Measurements from ENCODE around the gene RRAGD.

RRAGD gene

DNA sequence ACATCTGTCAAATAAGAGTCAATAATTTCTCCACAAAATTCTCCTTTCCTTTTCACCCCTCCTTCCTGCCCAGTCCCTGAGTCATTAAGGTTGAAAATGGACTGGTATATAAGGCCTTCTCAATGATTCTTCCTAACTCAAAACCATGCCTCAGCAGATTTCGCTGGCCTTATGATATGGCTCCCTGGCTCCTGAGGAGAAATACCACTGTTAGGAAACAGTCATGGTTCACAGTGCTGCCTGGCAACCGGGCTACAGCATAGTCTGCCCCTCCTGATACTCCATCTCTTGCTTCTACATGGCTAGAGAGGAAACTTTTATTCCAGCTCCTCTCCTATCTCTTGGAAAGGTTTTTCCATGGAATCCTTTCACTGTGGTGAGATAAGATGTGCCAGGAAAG is 64.2 kb downstream of the RRAGD start:
- Histone ChIP-seq H3K4me1 (ENCODE audit: control insufficient read depth, low read depth, low read length) (peaks cover 10% of the 10 kb centered on the region), H3K4ac (ENCODE audit: low read depth, low read length) (peak overlapping the region; percentile 72), H4K5ac (ENCODE audit: low read length) (no peak overlapping the region), H3K27ac (ENCODE audit: low read depth, low read length) (peak overlapping the region; percentile 59), H2BK15ac (replicated peaks; ENCODE audit: low read depth) (no peak overlapping the region), H3K79me1 (ENCODE audit: low read length) (peaks cover 10% of the 10 kb centered on the region), H2AK5ac (ENCODE audit: low read length) (no peak overlapping the region), H3K79me2 (ENCODE audit: control insufficient read depth, insufficient read depth, low read length) (peaks cover 33% of the 10 kb centered on the region), H4K8ac (ENCODE audit: low read depth, low read length) (no peak overlapping the region), H3K4me3 (ENCODE audit: low read length) (no peak overlapping the region), H3K56ac (ENCODE audit: low read length) (peak overlapping the region; percentile 11), H3K23ac (ENCODE audit: low read length) (no peak overlapping the region), H3K36me3 (ENCODE audit: control insufficient read depth, insufficient read depth, low read length) (no peaks in the 10 kb centered on the region), H2BK120ac (ENCODE audit: low read depth, low read length) (no peak overlapping the region), H2BK5ac (ENCODE audit: low read length) (no peak overlapping the region), H3K9ac (ENCODE audit: low read length) (no peak overlapping the region), H3K18ac (ENCODE audit: low read length) (peak overlapping the region; percentile 28), H3K27me3 (ENCODE audit: insufficient read depth, low read length, poor library complexity) (no peaks in the 10 kb centered on the region), H3K4me2 (ENCODE audit: low read length) (no peak overlapping the region)
- no CpG with 5 or more reads among the region's 2 CpGs for WGBS (ENCODE audit: extremely low coverage, insufficient coverage, low lambda C conversion rate)
- no peak for DNase-seq

DNA sequence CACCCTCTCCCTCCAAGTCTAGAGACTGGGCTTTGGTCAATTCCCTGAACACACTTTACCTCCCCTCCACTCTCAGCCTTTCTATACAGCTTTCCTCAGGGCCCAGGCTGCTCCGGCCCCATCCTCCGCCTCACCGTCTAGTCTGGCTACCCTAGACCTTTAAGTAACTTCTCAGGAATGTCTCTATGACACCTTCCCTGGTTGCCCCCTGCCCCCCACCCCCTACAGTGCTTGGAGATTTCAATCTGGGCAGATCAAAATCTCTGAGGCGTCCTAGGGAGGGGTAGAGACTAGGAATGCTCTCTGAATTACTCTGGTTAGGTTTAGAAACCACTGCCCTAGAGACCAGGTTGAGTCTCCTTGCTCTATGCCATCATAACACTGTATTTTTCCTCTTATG is 65.6 kb downstream of the RRAGD start:
- peak; percentile 93 for DNase-seq
- peak overlapping the region; percentile 22 for H3K27ac ChIP-seq (ENCODE audit: low read depth, low read length)
- H2BK120ac ChIP-seq (ENCODE audit: low read depth, low read length), result peak overlapping the region; percentile 23
- H3K23ac ChIP-seq (ENCODE audit: low read length), result no peak overlapping the region
- WGBS (ENCODE audit: extremely low coverage, insufficient coverage, low lambda C conversion rate), result no CpG with 5 or more reads among the region's 4 CpGs
- no peak overlapping the region for H3K56ac ChIP-seq (ENCODE audit: low read length)
- H3K36me3 ChIP-seq (ENCODE audit: control insufficient read depth, insufficient read depth, low read length), result no peaks in the 10 kb centered on the region
- no peak overlapping the region for H3K4me3 ChIP-seq (ENCODE audit: low read length)
- no peak overlapping the region for H2AK5ac ChIP-seq (ENCODE audit: low read length)
- no peak overlapping the region for H2BK5ac ChIP-seq (ENCODE audit: low read length)
- H4K5ac ChIP-seq (ENCODE audit: low read length), result no peak overlapping the region
- peaks cover 10% of the 10 kb centered on the region for H3K4me1 ChIP-seq (ENCODE audit: control insufficient read depth, low read depth, low read length)
- no peak overlapping the region for H3K9ac ChIP-seq (ENCODE audit: low read length)
- no peak overlapping the region for H3K18ac ChIP-seq (ENCODE audit: low read length)
- H3K27me3 ChIP-seq (ENCODE audit: insufficient read depth, low read length, poor library complexity), result no peaks in the 10 kb centered on the region
- H3K79me2 ChIP-seq (ENCODE audit: control insufficient read depth, insufficient read depth, low read length), result peaks cover 28% of the 10 kb centered on the region
- peaks cover 10% of the 10 kb centered on the region for H3K79me1 ChIP-seq (ENCODE audit: low read length)
- H3K4me2 ChIP-seq (ENCODE audit: low read length), result no peak overlapping the region
- H2BK15ac ChIP-seq (replicated peaks; ENCODE audit: low read depth), result no peak overlapping the region
- H4K8ac ChIP-seq (ENCODE audit: low read depth, low read length), result no peak overlapping the region
- no peak overlapping the region for H3K4ac ChIP-seq (ENCODE audit: low read depth, low read length)

DNA sequence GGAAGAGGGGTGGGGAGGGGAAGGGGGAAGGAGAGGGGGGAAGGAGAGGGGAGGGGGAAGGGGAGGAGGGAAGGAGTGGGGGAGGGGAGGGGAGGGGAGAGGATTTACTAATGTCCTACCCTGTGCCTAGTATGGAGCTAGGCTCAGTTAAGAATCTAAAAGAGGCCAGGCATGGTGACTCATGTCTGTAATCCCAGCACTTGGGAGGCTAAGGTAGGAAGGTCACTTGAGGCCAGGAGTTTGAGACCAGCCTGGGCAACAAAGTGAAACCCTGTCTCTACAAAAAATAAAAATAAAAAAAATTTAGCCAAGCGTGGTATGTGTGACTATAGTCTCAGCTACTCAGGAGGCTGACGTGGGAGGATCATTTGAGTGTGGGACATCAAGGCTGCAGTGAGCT is 72.5 kb downstream of the RRAGD start:
- Histone ChIP-seq H3K27me3 (ENCODE audit: insufficient read depth, low read length, poor library complexity) (no peaks in the 10 kb centered on the region), H3K4me1 (ENCODE audit: control insufficient read depth, low read depth, low read length) (peaks cover 2% of the 10 kb centered on the region), H3K23ac (ENCODE audit: low read length) (no peak overlapping the region), H3K36me3 (ENCODE audit: control insufficient read depth, insufficient read depth, low read length) (no peaks in the 10 kb centered on the region), H2BK5ac (ENCODE audit: low read length) (no peak overlapping the region), H3K9ac (ENCODE audit: low read length) (no peak overlapping the region), H3K79me1 (ENCODE audit: low read length) (peaks cover 4% of the 10 kb centered on the region), H2BK15ac (replicated peaks; ENCODE audit: low read depth) (no peak overlapping the region), H3K4me2 (ENCODE audit: low read length) (no peak overlapping the region), H2AK5ac (ENCODE audit: low read length) (no peak overlapping the region), H4K8ac (ENCODE audit: low read depth, low read length) (no peak overlapping the region), H3K56ac (ENCODE audit: low read length) (no peak overlapping the region), H3K4me3 (ENCODE audit: low read length) (no peak overlapping the region), H2BK120ac (ENCODE audit: low read depth, low read length) (no peak overlapping the region), H3K18ac (ENCODE audit: low read length) (no peak overlapping the region), H3K27ac (ENCODE audit: low read depth, low read length) (no peak overlapping the region), H3K4ac (ENCODE audit: low read depth, low read length) (no peak overlapping the region), H4K5ac (ENCODE audit: low read length) (no peak overlapping the region), H3K79me2 (ENCODE audit: control insufficient read depth, insufficient read depth, low read length) (peaks cover 4% of the 10 kb centered on the region)
- WGBS (ENCODE audit: extremely low coverage, insufficient coverage, low lambda C conversion rate), result no CpG with 5 or more reads among the region's 2 CpGs
- DNase-seq, result peak; percentile 78

GRCh38 chr6:89335164-89335563 is 76.9 kb downstream of the RRAGD start:
- no peak overlapping the region for H2BK5ac ChIP-seq (ENCODE audit: low read length)
- no peak overlapping the region for H3K27ac ChIP-seq (ENCODE audit: low read depth, low read length)
- H3K9ac ChIP-seq (ENCODE audit: low read length), result no peak overlapping the region
- no peaks in the 10 kb centered on the region for H3K79me1 ChIP-seq (ENCODE audit: low read length)
- DNase-seq, result no peak
- no peak overlapping the region for H3K23ac ChIP-seq (ENCODE audit: low read length)
- no peak overlapping the region for H3K18ac ChIP-seq (ENCODE audit: low read length)
- H3K79me2 ChIP-seq (ENCODE audit: control insufficient read depth, insufficient read depth, low read length), result no peaks in the 10 kb centered on the region
- H3K56ac ChIP-seq (ENCODE audit: low read length), result no peak overlapping the region
- no peak overlapping the region for H2BK120ac ChIP-seq (ENCODE audit: low read depth, low read length)
- no peak overlapping the region for H2BK15ac ChIP-seq (replicated peaks; ENCODE audit: low read depth)
- H4K8ac ChIP-seq (ENCODE audit: low read depth, low read length), result no peak overlapping the region
- no peak overlapping the region for H3K4me3 ChIP-seq (ENCODE audit: low read length)
- H4K5ac ChIP-seq (ENCODE audit: low read length), result no peak overlapping the region
- H3K36me3 ChIP-seq (ENCODE audit: control insufficient read depth, insufficient read depth, low read length), result no peaks in the 10 kb centered on the region
- WGBS (ENCODE audit: extremely low coverage, insufficient coverage, low lambda C conversion rate), result no CpG with 5 or more reads among the region's 3 CpGs
- H3K4me1 ChIP-seq (ENCODE audit: control insufficient read depth, low read depth, low read length), result no peaks in the 10 kb centered on the region
- no peaks in the 10 kb centered on the region for H3K27me3 ChIP-seq (ENCODE audit: insufficient read depth, low read length, poor library complexity)
- H3K4ac ChIP-seq (ENCODE audit: low read depth, low read length), result no peak overlapping the region
- H2AK5ac ChIP-seq (ENCODE audit: low read length), result no peak overlapping the region
- no peak overlapping the region for H3K4me2 ChIP-seq (ENCODE audit: low read length)

GRCh38 chr6:89330910-89331309 is 81.2 kb downstream of the RRAGD start:
- Histone ChIP-seq H2AK5ac (ENCODE audit: low read length) (no peak overlapping the region), H3K27me3 (ENCODE audit: insufficient read depth, low read length, poor library complexity) (no peaks in the 10 kb centered on the region), H4K8ac (ENCODE audit: low read depth, low read length) (no peak overlapping the region), H3K23ac (ENCODE audit: low read length) (no peak overlapping the region), H3K18ac (ENCODE audit: low read length) (no peak overlapping the region), H2BK5ac (ENCODE audit: low read length) (no peak overlapping the region), H3K27ac (ENCODE audit: low read depth, low read length) (no peak overlapping the region), H3K56ac (ENCODE audit: low read length) (no peak overlapping the region), H2BK15ac (replicated peaks; ENCODE audit: low read depth) (no peak overlapping the region), H3K4me1 (ENCODE audit: control insufficient read depth, low read depth, low read length) (no peaks in the 10 kb centered on the region), H4K5ac (ENCODE audit: low read length) (no peak overlapping the region), H3K9ac (ENCODE audit: low read length) (no peak overlapping the region), H3K36me3 (ENCODE audit: control insufficient read depth, insufficient read depth, low read length) (no peaks in the 10 kb centered on the region), H3K4ac (ENCODE audit: low read depth, low read length) (no peak overlapping the region), H2BK120ac (ENCODE audit: low read depth, low read length) (no peak overlapping the region), H3K4me3 (ENCODE audit: low read length) (no peak overlapping the region), H3K79me1 (ENCODE audit: low read length) (no peaks in the 10 kb centered on the region), H3K79me2 (ENCODE audit: control insufficient read depth, insufficient read depth, low read length) (no peaks in the 10 kb centered on the region), H3K4me2 (ENCODE audit: low read length) (no peak overlapping the region)
- no CpG with 5 or more reads among the region's 1 CpG for WGBS (ENCODE audit: extremely low coverage, insufficient coverage, low lambda C conversion rate)
- no peak for DNase-seq

- no peak for DNase-seq
- Histone ChIP-seq H3K56ac (ENCODE audit: low read length) (no peak overlapping the region), H3K18ac (ENCODE audit: low read length) (no peak overlapping the region)
Observed at GRCh38 chr6:89328976-89329375, 83.1 kb downstream of the RRAGD start.

More at GRCh38 chr6:89328976-89329375, 83.1 kb downstream of the RRAGD start:
- no peak overlapping the region for H4K5ac ChIP-seq (ENCODE audit: low read length)
- no peak overlapping the region for H2BK120ac ChIP-seq (ENCODE audit: low read depth, low read length)
- no peak overlapping the region for H3K4me2 ChIP-seq (ENCODE audit: low read length)
- no peaks in the 10 kb centered on the region for H3K27me3 ChIP-seq (ENCODE audit: insufficient read depth, low read length, poor library complexity)
- H3K27ac ChIP-seq (ENCODE audit: low read depth, low read length), result no peak overlapping the region
- WGBS (ENCODE audit: extremely low coverage, insufficient coverage, low lambda C conversion rate), result no CpG with 5 or more reads among the region's 1 CpG
- no peaks in the 10 kb centered on the region for H3K79me1 ChIP-seq (ENCODE audit: low read length)
- H3K23ac ChIP-seq (ENCODE audit: low read length), result no peak overlapping the region
- H3K4ac ChIP-seq (ENCODE audit: low read depth, low read length), result no peak overlapping the region
- no peaks in the 10 kb centered on the region for H3K4me1 ChIP-seq (ENCODE audit: control insufficient read depth, low read depth, low read length)
- H2BK5ac ChIP-seq (ENCODE audit: low read length), result no peak overlapping the region
- no peak overlapping the region for H2BK15ac ChIP-seq (replicated peaks; ENCODE audit: low read depth)
- no peaks in the 10 kb centered on the region for H3K79me2 ChIP-seq (ENCODE audit: control insufficient read depth, insufficient read depth, low read length)
- H3K36me3 ChIP-seq (ENCODE audit: control insufficient read depth, insufficient read depth, low read length), result no peaks in the 10 kb centered on the region
- H2AK5ac ChIP-seq (ENCODE audit: low read length), result no peak overlapping the region
- no peak overlapping the region for H4K8ac ChIP-seq (ENCODE audit: low read depth, low read length)
- no peak overlapping the region for H3K9ac ChIP-seq (ENCODE audit: low read length)
- H3K4me3 ChIP-seq (ENCODE audit: low read length), result no peak overlapping the region
